Measurements from ENCODE around the gene KLK1.

DNA sequence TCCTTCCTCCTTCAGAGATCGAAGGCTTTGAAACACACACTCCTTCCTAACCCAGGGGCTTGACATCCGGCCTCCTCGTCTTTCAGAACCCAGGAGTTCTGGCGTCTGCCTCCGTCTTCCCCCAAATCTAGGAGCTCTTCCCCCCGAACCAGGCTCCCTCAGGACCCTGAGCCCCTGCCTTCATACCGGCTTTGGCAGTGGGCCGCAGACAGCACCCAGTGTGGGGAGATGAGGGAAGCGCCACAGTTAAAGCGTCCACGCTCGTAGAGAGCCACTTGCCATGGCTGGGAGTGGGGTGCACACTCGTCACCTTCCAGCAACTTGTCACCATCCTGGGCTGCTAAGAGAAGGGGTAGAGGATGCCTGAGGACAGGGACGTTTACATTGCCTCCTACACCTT, 3.9 kb upstream of the KLK1 start:
- TF ChIP-seq, protein P1, sequence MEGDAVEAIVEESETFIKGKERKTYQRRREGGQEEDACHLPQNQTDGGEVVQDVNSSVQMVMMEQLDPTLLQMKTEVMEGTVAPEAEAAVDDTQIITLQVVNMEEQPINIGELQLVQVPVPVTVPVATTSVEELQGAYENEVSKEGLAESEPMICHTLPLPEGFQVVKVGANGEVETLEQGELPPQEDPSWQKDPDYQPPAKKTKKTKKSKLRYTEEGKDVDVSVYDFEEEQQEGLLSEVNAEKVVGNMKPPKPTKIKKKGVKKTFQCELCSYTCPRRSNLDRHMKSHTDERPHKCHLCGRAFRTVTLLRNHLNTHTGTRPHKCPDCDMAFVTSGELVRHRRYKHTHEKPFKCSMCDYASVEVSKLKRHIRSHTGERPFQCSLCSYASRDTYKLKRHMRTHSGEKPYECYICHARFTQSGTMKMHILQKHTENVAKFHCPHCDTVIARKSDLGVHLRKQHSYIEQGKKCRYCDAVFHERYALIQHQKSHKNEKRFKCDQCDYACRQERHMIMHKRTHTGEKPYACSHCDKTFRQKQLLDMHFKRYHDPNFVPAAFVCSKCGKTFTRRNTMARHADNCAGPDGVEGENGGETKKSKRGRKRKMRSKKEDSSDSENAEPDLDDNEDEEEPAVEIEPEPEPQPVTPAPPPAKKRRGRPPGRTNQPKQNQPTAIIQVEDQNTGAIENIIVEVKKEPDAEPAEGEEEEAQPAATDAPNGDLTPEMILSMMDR (IDR thresholded peaks at IDR 0.05; ENCODE audit: low read depth, low read length), result no peak
- no peak for TF ChIP-seq EZH2phosphoT487 (IDR thresholded peaks at IDR 0.05; ENCODE audit: low read depth)
